ENCODE results near the gene FBLN1.
"Not testable (repeated sequence)": the region's sequence is repeated elsewhere in the genome, so short reads cannot be mapped to it uniquely, and the experiment has no call there.

FBLN1 gene

DNA sequence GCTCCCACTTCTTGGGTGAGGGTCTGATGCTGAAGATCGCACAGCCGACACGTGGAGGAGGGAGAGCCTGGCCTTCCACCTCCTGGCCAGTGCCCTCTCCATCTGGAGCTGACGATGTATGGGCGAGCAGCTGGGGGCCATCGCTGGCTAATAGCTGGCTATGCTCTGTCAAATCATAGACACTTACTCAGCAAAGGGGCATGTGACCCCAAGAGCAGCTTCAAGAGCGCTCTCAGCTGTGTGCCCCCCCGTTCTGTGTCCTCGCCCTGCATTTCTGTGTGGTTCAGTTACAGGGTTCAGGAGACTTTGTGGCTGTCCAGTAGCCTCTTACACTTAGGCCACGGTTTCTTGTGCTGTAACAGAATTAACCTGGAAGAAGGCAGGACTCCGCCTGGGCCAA, 26.4 kb downstream of the FBLN1 start:
- DNase-seq: no peak

- no peak for DNase-seq
Measured at GRCh38 chr22:45529971-45530575, 27.4 kb downstream of the FBLN1 start.

- DNase-seq: no peak
Measured at GRCh38 chr22:45531441-45532234, 29.0 kb downstream of the FBLN1 start.

DNA sequence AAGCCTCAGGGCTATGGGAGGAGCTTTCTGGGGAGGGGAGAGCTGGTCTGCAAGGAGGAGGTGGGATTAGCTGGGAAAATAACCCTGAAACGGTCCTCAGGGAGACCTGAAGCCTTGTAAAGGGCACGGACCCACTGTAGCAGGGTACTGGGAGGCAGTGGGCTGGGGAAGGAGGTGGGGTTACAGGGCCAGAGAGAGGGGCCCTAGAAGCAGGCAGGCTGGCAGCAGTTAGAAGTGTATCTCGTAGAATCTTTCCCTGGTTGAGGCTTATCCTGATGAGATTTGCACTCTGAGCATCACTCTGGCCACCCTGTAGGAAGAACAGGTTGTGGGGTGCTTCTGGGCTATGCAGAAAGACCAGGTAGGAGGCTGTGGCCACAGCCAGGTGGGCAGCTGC, 29.6 kb downstream of the FBLN1 start:
- no peak for DNase-seq

DNA sequence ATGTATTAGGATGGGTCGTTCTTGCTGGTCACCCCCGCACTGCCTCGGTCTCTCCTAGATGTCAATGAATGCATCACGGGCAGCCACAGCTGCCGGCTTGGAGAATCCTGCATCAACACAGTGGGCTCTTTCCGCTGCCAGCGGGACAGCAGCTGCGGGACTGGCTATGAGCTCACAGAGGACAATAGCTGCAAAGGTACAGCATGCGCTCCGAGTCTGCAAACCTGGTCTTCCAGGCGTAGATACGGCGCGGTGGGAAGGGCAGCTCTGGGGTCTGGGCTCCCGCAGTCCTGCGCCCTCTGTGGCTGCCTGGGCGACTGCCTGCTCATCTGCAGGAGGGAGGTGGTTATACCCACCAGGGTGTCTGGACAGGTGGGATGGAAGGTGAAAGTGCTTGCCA, 31.0 kb downstream of the FBLN1 start:
- DNase-seq: no peak

DNA sequence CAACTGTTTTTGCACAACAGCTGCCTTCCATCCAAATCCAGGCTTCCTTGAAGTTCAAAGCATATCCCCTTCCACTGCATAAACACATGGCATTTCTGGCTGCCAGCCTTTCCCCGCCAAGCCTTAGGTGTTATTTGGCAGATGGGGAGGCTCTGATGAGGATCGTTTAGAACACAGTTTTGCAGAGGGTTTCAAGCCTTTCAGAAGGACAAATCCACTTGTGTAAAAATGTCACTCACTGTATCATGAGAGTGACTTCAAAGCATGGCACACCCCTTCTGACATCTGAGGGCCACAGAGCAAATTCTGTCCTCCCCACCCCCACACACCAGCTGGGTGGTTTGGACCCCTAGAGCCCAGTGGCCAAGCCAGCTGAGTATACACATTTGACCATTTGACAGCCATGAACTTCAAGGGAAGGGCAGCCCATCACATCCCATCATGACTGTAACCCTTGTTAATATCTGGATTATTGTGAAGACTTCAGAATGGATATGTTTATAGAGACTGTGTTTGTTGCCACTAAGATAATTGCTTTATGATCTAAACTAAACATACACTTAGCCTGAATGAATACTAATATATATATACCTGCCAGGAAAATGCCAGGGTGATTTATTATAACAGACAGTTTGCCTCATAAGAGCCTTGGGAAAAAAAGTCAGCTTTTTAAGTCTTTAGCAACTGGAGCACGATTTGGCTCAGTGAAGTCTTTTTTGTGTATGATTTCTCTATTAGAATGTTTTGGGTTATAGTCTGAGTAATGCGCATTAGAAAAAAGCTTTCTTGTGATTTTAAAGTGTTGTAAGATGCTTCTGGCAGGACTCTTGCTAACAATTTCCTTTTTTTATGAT, 31.9 kb downstream of the FBLN1 start:
- DNase-seq: no peak

DNA sequence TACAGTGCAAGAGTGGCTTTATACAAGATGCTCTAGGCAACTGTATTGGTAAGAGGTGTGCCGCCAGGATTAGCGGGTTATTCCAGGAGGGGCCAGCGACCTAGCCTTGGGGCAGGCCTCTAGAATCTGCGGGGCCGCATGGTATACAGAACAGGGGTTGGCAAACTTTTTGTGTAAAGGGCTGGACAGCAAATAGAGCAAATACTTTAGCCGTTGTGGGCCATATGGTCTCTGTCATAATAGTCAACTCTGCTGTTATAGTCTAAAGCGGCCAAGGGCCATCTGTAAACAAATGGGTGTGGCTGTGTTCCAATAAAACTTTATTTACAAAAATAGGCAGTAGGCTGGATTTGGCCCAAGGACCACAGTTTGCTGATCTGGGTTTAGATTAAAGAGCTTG, 32.6 kb downstream of the FBLN1 start:
- no peak for DNase-seq

GRCh38 chr22:45535835-45536234, 33.2 kb downstream of the FBLN1 start:
- DNase-seq: not testable (repeated sequence)

DNA sequence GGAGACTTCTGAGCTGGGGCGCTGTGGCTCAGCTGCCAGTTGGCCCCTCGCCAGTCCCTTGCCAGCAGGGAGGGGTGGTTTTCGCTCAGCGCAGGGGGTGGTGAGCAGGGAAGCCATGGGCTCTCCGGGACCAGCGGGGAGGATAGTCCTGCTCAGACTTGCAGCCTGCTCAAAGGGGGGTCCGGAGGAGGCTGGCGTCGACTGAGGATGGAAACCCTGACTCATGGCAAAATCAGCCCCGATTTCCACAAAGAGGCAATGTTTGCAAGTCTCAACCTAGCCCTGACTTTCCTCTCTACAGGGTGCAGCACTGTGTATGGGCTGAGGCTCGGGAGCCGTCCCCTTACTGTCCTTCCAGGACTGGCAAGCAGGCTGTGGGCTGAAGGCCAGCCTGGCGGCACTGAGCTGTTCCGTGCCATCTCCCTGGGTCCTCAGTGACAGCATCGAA, 35.1 kb downstream of the FBLN1 start:
- no peak for DNase-seq

DNA sequence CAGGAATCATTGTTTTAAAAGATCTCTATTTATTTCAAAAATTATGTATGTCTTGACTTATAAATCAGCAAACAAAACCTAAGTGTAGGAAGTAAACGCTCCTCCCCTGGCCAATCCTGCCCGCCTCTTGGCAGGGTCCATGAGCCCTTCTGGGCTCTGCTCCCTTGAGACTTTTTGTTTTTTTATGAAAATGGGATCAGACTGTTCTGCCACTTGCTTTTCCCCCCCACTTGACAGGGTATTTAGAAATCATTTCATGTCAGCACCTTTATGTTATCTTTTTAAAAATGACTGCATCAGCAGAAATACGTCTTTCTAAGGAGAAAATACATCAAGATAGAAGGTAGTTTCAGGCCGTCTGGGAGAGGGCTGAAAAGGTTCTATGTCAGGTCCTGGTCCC, 35.6 kb downstream of the FBLN1 start:
- DNase-seq: no peak

GRCh38 chr22:45540122-45540521, 37.4 kb downstream of the FBLN1 start:
- no peak for DNase-seq

- DNase-seq: no peak
Measured at GRCh38 chr22:45541382-45541979, 38.8 kb downstream of the FBLN1 start.

DNA sequence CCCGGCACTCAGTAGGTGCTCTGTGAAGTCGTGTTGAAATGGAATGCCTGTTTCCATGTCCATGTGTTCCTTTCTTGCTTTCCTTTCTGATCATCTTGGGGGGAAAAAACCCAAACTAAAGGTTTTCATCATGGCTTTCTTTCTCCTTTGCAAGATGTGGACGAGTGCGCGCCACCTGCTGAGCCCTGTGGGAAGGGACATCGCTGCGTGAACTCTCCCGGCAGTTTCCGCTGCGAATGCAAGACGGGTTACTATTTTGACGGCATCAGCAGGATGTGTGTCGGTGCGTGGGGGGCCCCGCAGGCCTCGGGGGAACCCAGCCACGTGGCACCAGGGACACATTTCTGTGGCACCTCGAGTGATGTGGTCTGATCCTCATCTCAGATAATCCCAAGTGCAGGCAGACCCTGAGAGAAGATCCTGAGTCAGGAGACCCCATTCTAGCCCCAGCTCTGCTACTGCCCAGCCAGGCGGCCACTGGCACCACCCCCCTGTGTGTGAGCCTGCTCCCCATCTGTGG, 39.4 kb downstream of the FBLN1 start:
- DNase-seq: no peak

GRCh38 chr22:45542736-45543135, 40.1 kb downstream of the FBLN1 start:
- not testable (repeated sequence) for DNase-seq

GRCh38 chr22:45543243-45543642, 40.6 kb downstream of the FBLN1 start:
- no peak for DNase-seq

GRCh38 chr22:45544588-45545170, 42.0 kb downstream of the FBLN1 start:
- DNase-seq: no peak

DNA sequence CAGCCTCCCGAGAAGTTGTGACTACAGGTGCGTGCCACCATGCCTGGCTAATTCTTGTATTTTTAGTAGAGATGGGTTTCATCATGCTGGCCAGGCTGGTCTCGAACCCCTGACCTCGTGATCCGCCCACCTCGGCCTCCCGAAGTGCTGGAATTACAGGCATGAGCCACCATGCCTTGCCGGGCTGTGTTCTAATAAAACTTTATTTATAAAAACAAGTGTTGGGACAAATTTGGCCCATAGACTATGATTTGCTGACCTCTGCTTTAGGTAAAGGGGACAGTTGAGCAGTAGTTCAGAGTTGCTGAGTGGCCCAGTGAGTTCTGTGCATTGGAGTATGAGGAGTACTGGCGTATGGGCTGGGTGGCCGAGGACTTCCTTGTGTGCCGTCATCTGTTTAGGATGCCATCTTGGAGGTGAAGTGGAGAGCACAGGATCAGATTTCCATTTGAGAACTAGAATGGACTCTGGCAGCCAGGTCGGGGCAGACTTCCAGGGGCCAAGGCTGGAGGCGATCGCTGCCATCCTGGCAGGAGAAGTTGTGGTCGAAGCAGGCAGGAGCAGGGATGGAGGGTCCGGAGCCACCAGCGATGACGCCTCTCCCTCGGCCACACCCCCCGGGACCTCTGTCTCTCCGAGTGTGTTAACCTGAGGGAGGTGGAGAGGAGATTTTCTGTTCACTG, 43.8 kb downstream of the FBLN1 start:
- DNase-seq: no peak

DNA sequence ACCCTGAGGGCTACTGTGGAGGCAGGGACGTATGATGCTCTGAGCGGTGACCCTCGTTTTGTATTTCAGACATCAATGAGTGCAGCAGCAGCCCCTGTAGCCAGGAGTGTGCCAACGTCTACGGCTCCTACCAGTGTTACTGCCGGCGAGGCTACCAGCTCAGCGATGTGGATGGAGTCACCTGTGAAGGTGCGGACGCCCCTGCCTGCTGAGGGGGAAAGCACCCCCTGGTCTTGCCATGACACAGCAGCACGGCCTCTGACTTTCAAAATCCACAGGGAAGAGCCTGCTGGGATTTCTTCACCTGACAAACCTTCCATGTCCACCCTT, 44.3 kb downstream of the FBLN1 start:
- DNase-seq: no peak

DNA sequence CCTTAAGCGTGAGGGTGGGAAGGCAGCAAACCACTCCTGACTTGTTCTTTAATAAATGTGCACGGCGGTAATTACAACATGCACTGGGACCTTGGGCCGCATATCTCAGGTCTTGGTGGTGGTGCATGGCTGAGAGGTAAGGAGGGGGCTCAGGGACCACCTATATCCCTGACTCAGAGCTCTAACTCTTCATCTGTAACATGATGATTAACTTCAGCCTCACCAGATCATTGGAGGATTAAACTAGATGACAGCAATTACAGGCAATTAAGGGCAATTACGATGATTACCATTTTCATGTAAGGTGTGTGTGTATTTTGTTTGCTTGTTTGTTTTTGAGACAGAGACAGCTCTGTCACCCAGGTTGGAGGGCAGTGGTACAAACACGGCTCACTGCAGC, 45.0 kb downstream of the FBLN1 start:
- no peak for DNase-seq

GRCh38 chr22:45548247-45548840, 45.7 kb downstream of the FBLN1 start:
- no peak for DNase-seq

DNA sequence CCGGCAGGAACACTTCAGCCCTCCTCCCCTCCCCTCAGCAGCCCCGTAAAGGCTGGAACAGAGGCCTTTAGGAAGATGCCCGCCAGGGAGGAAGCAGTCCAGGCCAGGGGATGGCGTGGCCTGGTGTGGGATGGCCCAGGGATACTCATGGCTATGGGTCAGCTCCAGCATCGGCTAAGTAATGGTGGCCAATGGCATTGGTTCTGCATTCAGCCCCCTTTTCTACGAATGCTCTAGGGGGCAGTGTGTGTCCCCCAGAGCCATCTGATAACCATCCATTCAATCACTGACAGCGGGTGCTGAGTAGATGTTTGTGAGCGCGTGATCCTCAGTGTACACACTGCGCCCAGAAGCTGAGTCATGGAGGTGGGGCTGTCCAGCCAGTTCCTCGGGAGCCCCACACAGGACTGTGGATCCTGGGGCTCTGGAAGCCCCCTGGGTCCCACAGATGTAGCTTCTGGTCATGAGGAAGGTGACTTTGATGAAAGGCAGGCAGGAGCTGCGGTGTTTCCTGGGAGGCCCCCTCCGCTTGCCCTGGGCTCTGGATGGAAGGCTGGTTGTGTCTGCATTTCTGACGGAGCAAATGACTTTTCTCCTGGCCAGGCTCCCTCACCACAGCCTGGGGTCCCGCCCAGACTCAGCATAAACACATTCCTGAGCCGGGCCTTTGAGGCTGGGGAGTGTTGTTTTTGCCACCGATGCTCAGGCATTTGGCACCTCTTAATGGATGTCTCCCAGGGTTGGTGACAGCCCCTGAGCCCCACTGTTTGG, 46.5 kb downstream of the FBLN1 start:
- DNase-seq: no peak
